Neuronal stem cell (in vitro differentiated cells): ENCODE measurements around the gene NCAN.
A peak's percentile ranks its signal among the peaks of the same experiment; 100 is the strongest.

Experiments used
- DNase-seq: peaks from one replicate; pipeline ENCODE4 v3.0.0-alpha.2; 2013; ENCODE audit warnings: low spot score
- H2AFZ ChIP-seq: one replicate; pipeline ENCODE4 v1.6.1; 2013; ENCODE audit warnings: mild to moderate bottlenecking, low read length, inconsistent platforms
- H2AK5ac ChIP-seq: 2 replicates; pipeline ENCODE4 v1.6.1; 2013; ENCODE audit warnings: low read depth, mild to moderate bottlenecking, inconsistent platforms, low read length, moderate library complexity, mixed read lengths
- H2BK120ac ChIP-seq: 2 replicates; pipeline ENCODE4 v1.6.1; 2013; ENCODE audit warnings: low read depth, mild to moderate bottlenecking, inconsistent platforms, low read length, moderate library complexity, mixed read lengths
- H2BK12ac ChIP-seq: one replicate; pipeline ENCODE4 v1.6.1; 2013; ENCODE audit warnings: low read length, inconsistent platforms
- H2BK15ac ChIP-seq: 2 replicates; pipeline ENCODE4 v1.6.1; 2013; ENCODE audit warnings: mild to moderate bottlenecking, low read length, inconsistent platforms, mixed read lengths
- H2BK5ac ChIP-seq: one replicate; pipeline ENCODE4 v1.6.1; 2013; ENCODE audit warnings: inconsistent platforms, mild to moderate bottlenecking, low read length, moderate library complexity
- H3K14ac ChIP-seq: one replicate; pipeline ENCODE4 v1.6.1; 2013; ENCODE audit warnings: low read length, inconsistent platforms
- H3K18ac ChIP-seq: 2 replicates; pipeline ENCODE4 v1.6.1; 2013; ENCODE audit warnings: low read length, inconsistent platforms
- H3K23ac ChIP-seq: 2 replicates; pipeline ENCODE4 v1.6.1; 2013; ENCODE audit warnings: low read depth, mild to moderate bottlenecking, mixed read lengths, low read length, inconsistent platforms; ENCODE audit not compliant: poor library complexity
- H3K27ac ChIP-seq: replicated peaks from 3 replicates; pipeline ENCODE4 v1.5.1; 2013; ENCODE audit warnings: low read length, inconsistent platforms
- H3K27me3 ChIP-seq, 3 experiments: 2 replicates each; pipeline ENCODE4 v1.6.1; 2013; ENCODE audit warnings: low read length in 3 of 3, mild to moderate bottlenecking in 2 of 3, inconsistent platforms in 1 of 3, low read depth in 1 of 3, mixed read lengths in 1 of 3, moderate library complexity in 1 of 3; ENCODE audit not compliant: control insufficient read depth in 3 of 3, insufficient read depth in 3 of 3
- H3K36me3 ChIP-seq, 2 donors: replicated peaks in 1 of 2; 2 replicates each; pipeline ENCODE4 v1.6.1; 2013; ENCODE audit warnings: low read length in 2 of 2; ENCODE audit not compliant: control insufficient read depth in 2 of 2, insufficient read depth in 2 of 2
- H3K4ac ChIP-seq: 2 replicates; pipeline ENCODE4 v1.6.1; 2013; ENCODE audit warnings: inconsistent platforms, mild to moderate bottlenecking, low read length, moderate library complexity
- H3K4me1 ChIP-seq, 2 donors: 1 replicate in 1 of 2; 2 replicates in 1 of 2; pipeline ENCODE4 v1.6.1; 2013; ENCODE audit warnings: low read length in 2 of 2, low read depth in 1 of 2; ENCODE audit not compliant: control insufficient read depth in 2 of 2, insufficient read depth in 1 of 2
- H3K4me2 ChIP-seq: one replicate; pipeline ENCODE4 v1.6.1; 2013; ENCODE audit warnings: mild to moderate bottlenecking, low read length, inconsistent platforms; ENCODE audit not compliant: insufficient read depth, poor library complexity, severe bottlenecking
- H3K4me3 ChIP-seq, 2 donors: 2 replicates each; pipeline ENCODE4 v1.5.1; 2013; ENCODE audit warnings: low read length in 2 of 2, mild to moderate bottlenecking in 2 of 2, inconsistent platforms in 1 of 2, moderate library complexity in 1 of 2
- H3K79me1 ChIP-seq: one replicate; pipeline ENCODE4 v1.6.1; 2013; ENCODE audit warnings: low read depth, mild to moderate bottlenecking, inconsistent platforms, low read length, moderate library complexity
- H3K9ac ChIP-seq: one replicate; pipeline ENCODE4 v1.6.1; 2013; ENCODE audit warnings: mild to moderate bottlenecking, low read depth, low read length, inconsistent platforms; ENCODE audit not compliant: poor library complexity
- H3K9me3 ChIP-seq, 2 donors: replicated peaks in 1 of 2; 2 replicates each; pipeline versions ENCODE3 to v1.6.1; 2013; ENCODE audit warnings: low read length in 2 of 2, mild to moderate bottlenecking in 2 of 2, inconsistent platforms in 1 of 2, low read depth in 1 of 2, mixed read lengths in 1 of 2, moderate library complexity in 1 of 2; ENCODE audit not compliant: control insufficient read depth in 2 of 2, insufficient read depth in 1 of 2
- H4K8ac ChIP-seq: one replicate; pipeline ENCODE4 v1.6.1; 2013; ENCODE audit warnings: low read depth, mild to moderate bottlenecking, inconsistent platforms, low read length, moderate library complexity
- H4K91ac ChIP-seq: one replicate; pipeline ENCODE4 v1.6.1; 2013; ENCODE audit warnings: low read length, low read depth, mild to moderate bottlenecking, inconsistent platforms; ENCODE audit not compliant: poor library complexity
- WGBS, 2 donors: extraction: QIAGEN DNeasy Blood & Tissue Kit; methylation state at CpG; one replicate each; pipeline ENCODE4 v1.1.7; 2013; ENCODE audit warnings: missing lambda C conversion rate in 2 of 2, mixed read lengths in 1 of 2; ENCODE audit not compliant: insufficient read length in 2 of 2, insufficient replicate concordance in 1 of 2; ENCODE audit errors: extremely low coverage in 2 of 2; 5-methylcytosine and 5-hydroxymethylcytosine counted together

The NCAN gene

GRCh38 chr19:19285686-19286085, 73.9 kb downstream of the NCAN start:
- H2AFZ ChIP-seq: no peak overlapping the region
- no peaks in the 10 kb centered on the region for H3K9me3 ChIP-seq
- no peaks in the 10 kb centered on the region for H3K27me3 ChIP-seq
- H4K8ac ChIP-seq: no peak overlapping the region
- no peak overlapping the region for H2AK5ac ChIP-seq
- no peak overlapping the region for H3K14ac ChIP-seq
- no peak overlapping the region for H2BK5ac ChIP-seq
- H3K36me3 ChIP-seq: peaks cover 36 to 93% of the 10 kb centered on the region in 2 donors
- H3K4ac ChIP-seq: no peak overlapping the region
- no peak overlapping the region for H3K4me2 ChIP-seq
- H2BK120ac ChIP-seq: no peak overlapping the region
- H3K4me3 ChIP-seq: no peak overlapping the region
- no peak overlapping the region for H3K18ac ChIP-seq
- H3K23ac ChIP-seq: no peak overlapping the region
- H3K79me1 ChIP-seq: peaks cover 4% of the 10 kb centered on the region
- H3K27ac ChIP-seq: no peak overlapping the region
- peaks cover 0 to 1% of the 10 kb centered on the region in 2 donors for H3K4me1 ChIP-seq
- DNase-seq: no peak
- WGBS, 2 donors: no CpG with 5 or more reads among the region's 10 CpGs
- H3K9ac ChIP-seq: peak overlapping the region; percentile 3
- no peak overlapping the region for H4K91ac ChIP-seq
- no peak overlapping the region for H2BK15ac ChIP-seq
- H2BK12ac ChIP-seq: no peak overlapping the region

GRCh38 chr19:19292607-19293006, 80.8 kb downstream of the NCAN start:
- Histone ChIP-seq H3K23ac (no peak overlapping the region), H3K4me3 (no peak overlapping the region), H2BK120ac (no peak overlapping the region), H2AFZ (no peak overlapping the region), H3K4me2 (no peak overlapping the region), H3K36me3 (peaks cover 28 to 91% of the 10 kb centered on the region in 2 donors), H3K4ac (no peak overlapping the region), H2AK5ac (no peak overlapping the region), H3K9me3 (peaks cover 0 to 13% of the 10 kb centered on the region in 2 donors), H3K18ac (no peak overlapping the region), H2BK12ac (no peak overlapping the region), H4K91ac (no peak overlapping the region), H3K27ac (no peak overlapping the region), H3K14ac (no peak overlapping the region), H2BK5ac (no peak overlapping the region), H2BK15ac (no peak overlapping the region), H3K9ac (no peak overlapping the region), H3K27me3 (no peaks in the 10 kb centered on the region), H3K79me1 (peaks cover 2% of the 10 kb centered on the region), H4K8ac (no peak overlapping the region), H3K4me1 (no peaks in the 10 kb centered on the region)
- no peak for DNase-seq
- no CpG with 5 or more reads among the region's 5 CpGs for WGBS, 2 donors

GRCh38 chr19:19294914-19295313, 83.2 kb downstream of the NCAN start:
- Histone ChIP-seq H2AFZ (no peak overlapping the region), H3K4me2 (no peak overlapping the region), H3K9ac (no peak overlapping the region), H2BK15ac (no peak overlapping the region), H3K9me3 (peaks cover 0 to 13% of the 10 kb centered on the region in 2 donors), H3K23ac (no peak overlapping the region), H2BK5ac (no peak overlapping the region), H2AK5ac (no peak overlapping the region), H3K18ac (no peak overlapping the region), H2BK120ac (no peak overlapping the region), H3K4ac (no peak overlapping the region), H3K27ac (no peak overlapping the region), H3K36me3 (peaks cover 24 to 85% of the 10 kb centered on the region in 2 donors), H3K79me1 (peaks cover 2% of the 10 kb centered on the region), H3K4me3 (no peak overlapping the region), H3K27me3 (no peaks in the 10 kb centered on the region), H3K4me1 (no peaks in the 10 kb centered on the region), H2BK12ac (no peak overlapping the region), H3K14ac (no peak overlapping the region), H4K8ac (no peak overlapping the region), H4K91ac (no peak overlapping the region)
- WGBS, 2 donors: no CpG with 5 or more reads among the region's 4 CpGs
- no peak for DNase-seq

- Histone ChIP-seq H2BK15ac (no peak overlapping the region), H4K91ac (no peak overlapping the region), H3K9me3 (peaks cover 0 to 13% of the 10 kb centered on the region in 2 donors), H2AFZ (no peak overlapping the region), H3K4me1 (no peaks in the 10 kb centered on the region), H4K8ac (no peak overlapping the region), H3K27ac (no peak overlapping the region), H3K27me3 (no peaks in the 10 kb centered on the region), H3K18ac (no peak overlapping the region), H2AK5ac (no peak overlapping the region), H2BK5ac (no peak overlapping the region), H3K79me1 (peaks cover 2% of the 10 kb centered on the region), H2BK12ac (no peak overlapping the region), H3K4me2 (no peak overlapping the region), H3K14ac (no peak overlapping the region), H3K23ac (no peak overlapping the region), H2BK120ac (no peak overlapping the region), H3K4me3 (no peak overlapping the region), H3K9ac (no peak overlapping the region), H3K4ac (no peak overlapping the region), H3K36me3 (peaks cover 39 to 89% of the 10 kb centered on the region in 2 donors)
- no CpG with 5 or more reads among the region's 19 CpGs for WGBS, 2 donors
- DNase-seq: no peak
These were observed 85.4 kb downstream of the NCAN start for GRCh38 chr19:19296953-19297689.
